Nephron progenitor cell (in vitro differentiated cells): Measurements from ENCODE around the gene RTN4RL1.

Source experiments
- DNase-seq: peaks from one replicate; pipeline ENCODE4 v3.0.0; 2021
- H3K27ac Mint-ChIP-seq: 2 replicates; pipeline ENCODE4 v1.8.0; 2021; ENCODE audit warnings: mild to moderate bottlenecking, moderate library complexity, mixed read lengths
- H3K27me3 Mint-ChIP-seq: 2 replicates; pipeline ENCODE4 v1.8.0; 2021; ENCODE audit warnings: mild to moderate bottlenecking, low read depth, mixed read lengths; ENCODE audit not compliant: poor library complexity
- H3K36me3 Mint-ChIP-seq: 2 replicates; pipeline ENCODE4 v1.8.0; 2021; ENCODE audit warnings: low read depth, mixed read lengths
- H3K4me1 Mint-ChIP-seq: 2 replicates; pipeline ENCODE4 v1.8.0; 2021; ENCODE audit warnings: mixed read lengths
- H3K4me3 Mint-ChIP-seq: 2 replicates; pipeline ENCODE4 v1.8.0; 2021; ENCODE audit warnings: mild to moderate bottlenecking, moderate library complexity, mixed read lengths
- H3K9me3 Mint-ChIP-seq: 2 replicates; pipeline ENCODE4 v1.8.0; 2021; ENCODE audit warnings: mild to moderate bottlenecking, moderate library complexity, mixed read lengths
- CTCF ChIP-seq: fragments of 200-600 bp; sonication (generic); IDR thresholded peaks from 2 replicates; pipeline ENCODE4 v1.5.0; 2021; ENCODE audit warnings: antibody characterized with exemption

RTN4RL1 gene

GRCh38 chr17:1934901-1935300 lies 90.2 kb downstream of the RTN4RL1 start:
- H3K27ac Mint-ChIP-seq, result no peak overlapping the region
- TF ChIP-seq CTCF, result no peak

GRCh38 chr17:1933875-1934715 lies 91.0 kb downstream of the RTN4RL1 start:
- no peaks in the 10 kb centered on the region for H3K36me3 Mint-ChIP-seq
- peaks cover 20% of the 10 kb centered on the region for H3K27me3 Mint-ChIP-seq
- DNase-seq, result no peak
- no peaks in the 10 kb centered on the region for H3K9me3 Mint-ChIP-seq
- H3K4me1 Mint-ChIP-seq, result peaks cover 38% of the 10 kb centered on the region
- TF ChIP-seq CTCF, result no peak
- no peak overlapping the region for H3K27ac Mint-ChIP-seq
- H3K4me3 Mint-ChIP-seq, result no peak overlapping the region

More at GRCh38 chr17:1934901-1935300, 90.2 kb downstream of the RTN4RL1 start:
- Mint-ChIP-seq H3K27me3 (peaks cover 20% of the 10 kb centered on the region), H3K9me3 (no peaks in the 10 kb centered on the region), H3K36me3 (no peaks in the 10 kb centered on the region), H3K4me1 (peaks cover 35% of the 10 kb centered on the region), H3K4me3 (no peak overlapping the region)
- no peak for DNase-seq

GRCh38 chr17:1931844-1932579 lies 93.1 kb downstream of the RTN4RL1 start:
- no peak overlapping the region for H3K27ac Mint-ChIP-seq
- H3K36me3 Mint-ChIP-seq, result no peaks in the 10 kb centered on the region
- H3K9me3 Mint-ChIP-seq, result no peaks in the 10 kb centered on the region
- TF ChIP-seq CTCF, result no peak
- peaks cover 23% of the 10 kb centered on the region for H3K27me3 Mint-ChIP-seq
- H3K4me3 Mint-ChIP-seq, result peak overlapping the region; percentile 28
- peak; percentile 66 for DNase-seq
- peaks cover 38% of the 10 kb centered on the region for H3K4me1 Mint-ChIP-seq

- no peak for TF ChIP-seq CTCF
- Mint-ChIP-seq H3K9me3 (no peaks in the 10 kb centered on the region), H3K27ac (no peak overlapping the region), H3K4me3 (no peak overlapping the region), H3K36me3 (no peaks in the 10 kb centered on the region), H3K27me3 (peaks cover 21% of the 10 kb centered on the region), H3K4me1 (peaks cover 37% of the 10 kb centered on the region)
- DNase-seq, result no peak
Measured at GRCh38 chr17:1930337-1930645, 94.8 kb downstream of the RTN4RL1 start.

- no peak for DNase-seq
- peaks cover 26% of the 10 kb centered on the region for H3K4me1 Mint-ChIP-seq
Measured at GRCh38 chr17:1928976-1929375, 96.2 kb downstream of the RTN4RL1 start.

More at GRCh38 chr17:1928976-1929375, 96.2 kb downstream of the RTN4RL1 start:
- Mint-ChIP-seq H3K4me3 (no peak overlapping the region), H3K9me3 (no peaks in the 10 kb centered on the region), H3K27ac (no peak overlapping the region), H3K27me3 (peaks cover 13% of the 10 kb centered on the region), H3K36me3 (no peaks in the 10 kb centered on the region)
- no peak for TF ChIP-seq CTCF
